ENCODE measurements around the gene CXCL14. TPM values are rescaled to one million over a fixed set of nuclear protein-coding genes. Genes with fewer than 3 reads are reported as not detected.

The CXCL14 gene
- polyA plus RNA-seq, 4 donors, result 4.9 to 163 (median 41.7) TPM

- no peaks in the 10 kb centered on the region for H3K4me1 ChIP-seq (ENCODE audit: control insufficient read depth in 3 of 3, insufficient read depth in 2 of 3, low read depth in 1 of 3, low read length in 2 of 3)
- H3K36me3 ChIP-seq (ENCODE audit: control insufficient read depth in 3 of 3, insufficient read depth in 2 of 3, low read depth in 1 of 3, low read length in 3 of 3), result peaks cover 0 to 5% (median 0%) of the 10 kb centered on the region in 3 donors
- H3K27me3 ChIP-seq (ENCODE audit: control insufficient read depth in 3 of 3, insufficient read depth in 3 of 3, low read length in 3 of 3), result peaks cover 0 to 52% (median 4%) of the 10 kb centered on the region in 3 donors
- H3K27ac ChIP-seq (ENCODE audit: low read depth in 1 of 3, low read length in 2 of 3), result no peak overlapping the region
- 67 to 85% (median 75%) methylated on average over 6 of the region's 6 CpGs for WGBS, 3 donors
- H3K4me3 ChIP-seq (ENCODE audit: low read depth in 1 of 3, low read length in 3 of 3), result no peak overlapping the region
- DNase-seq, result no peak
- FAIRE-seq, result no peak
- H3K9me3 ChIP-seq (ENCODE audit: control insufficient read depth in 2 of 2, insufficient read depth in 1 of 2, low read depth in 1 of 2, low read length in 1 of 2), result peaks cover 0 to 5% of the 10 kb centered on the region in 2 donors
Measured at GRCh38 chr5:135582099-135582781, 3.4 kb upstream of the CXCL14 start.

GRCh38 chr5:135578305-135578684 is 496 bp downstream of the CXCL14 start:
- Histone ChIP-seq H3K27ac (ENCODE audit: low read depth in 1 of 3, low read length in 2 of 3) (peak overlapping the region in 2 of 3 donors; percentile 10 to 53), H3K4me3 (ENCODE audit: low read depth in 1 of 3, low read length in 3 of 3) (peak overlapping the region in 2 of 3 donors; percentile 14 to 39), H3K9me3 (ENCODE audit: control insufficient read depth in 2 of 2, insufficient read depth in 1 of 2, low read depth in 1 of 2, low read length in 1 of 2) (no peaks in the 10 kb centered on the region), H3K36me3 (ENCODE audit: control insufficient read depth in 3 of 3, insufficient read depth in 2 of 3, low read depth in 1 of 3, low read length in 3 of 3) (peaks cover 0 to 12% (median 0%) of the 10 kb centered on the region in 3 donors), H3K27me3 (ENCODE audit: control insufficient read depth in 3 of 3, insufficient read depth in 3 of 3, low read length in 3 of 3) (peaks cover 0 to 52% (median 4%) of the 10 kb centered on the region in 3 donors), H3K4me1 (ENCODE audit: control insufficient read depth in 3 of 3, insufficient read depth in 2 of 3, low read depth in 1 of 3, low read length in 2 of 3) (no peaks in the 10 kb centered on the region)
- 9 to 19% (median 12%) methylated on average over 20 to 21 of the region's 21 CpGs for WGBS, 3 donors
- FAIRE-seq, result no peak
- DNase-seq, result peak in 1 of 2 donors; percentile 16

- FAIRE-seq (no peak), DNase-seq (no peak)
- H3K4me1 ChIP-seq (ENCODE audit: control insufficient read depth in 3 of 3, insufficient read depth in 2 of 3, low read depth in 1 of 3, low read length in 2 of 3), result no peaks in the 10 kb centered on the region
- H3K27me3 ChIP-seq (ENCODE audit: control insufficient read depth in 3 of 3, insufficient read depth in 3 of 3, low read length in 3 of 3), result peaks cover 0 to 48% (median 2%) of the 10 kb centered on the region in 3 donors
- WGBS, 3 donors, result 49 to 87% (median 72%) methylated on average over 8 of the region's 8 CpGs
- peaks cover 0 to 17% (median 0%) of the 10 kb centered on the region in 3 donors for H3K36me3 ChIP-seq (ENCODE audit: control insufficient read depth in 3 of 3, insufficient read depth in 2 of 3, low read depth in 1 of 3, low read length in 3 of 3)
- peak overlapping the region in 1 of 3 donors; percentile 39 for H3K4me3 ChIP-seq (ENCODE audit: low read depth in 1 of 3, low read length in 3 of 3)
- H3K27ac ChIP-seq (ENCODE audit: low read depth in 1 of 3, low read length in 2 of 3), result peak overlapping the region in 2 of 3 donors; percentile 25 to 53
- H3K9me3 ChIP-seq (ENCODE audit: control insufficient read depth in 2 of 2, insufficient read depth in 1 of 2, low read depth in 1 of 2, low read length in 1 of 2), result no peaks in the 10 kb centered on the region
Measured at GRCh38 chr5:135577421-135577820, 1.4 kb downstream of the CXCL14 start.

- Histone ChIP-seq H3K9me3 (ENCODE audit: control insufficient read depth in 2 of 2, insufficient read depth in 1 of 2, low read depth in 1 of 2, low read length in 1 of 2) (no peaks in the 10 kb centered on the region), H3K4me1 (ENCODE audit: control insufficient read depth in 3 of 3, insufficient read depth in 2 of 3, low read depth in 1 of 3, low read length in 2 of 3) (no peaks in the 10 kb centered on the region), H3K27ac (ENCODE audit: low read depth in 1 of 3, low read length in 2 of 3) (no peak overlapping the region), H3K4me3 (ENCODE audit: low read depth in 1 of 3, low read length in 3 of 3) (peak overlapping the region in 1 of 3 donors; percentile 22), H3K36me3 (ENCODE audit: control insufficient read depth in 3 of 3, insufficient read depth in 2 of 3, low read depth in 1 of 3, low read length in 3 of 3) (peaks cover 0 to 19% (median 0%) of the 10 kb centered on the region in 3 donors), H3K27me3 (ENCODE audit: control insufficient read depth in 3 of 3, insufficient read depth in 3 of 3, low read length in 3 of 3) (peaks cover 0 to 43% (median 2%) of the 10 kb centered on the region in 3 donors)
- 61 to 72% (median 62%) methylated on average over 6 of the region's 6 CpGs for WGBS, 3 donors
- DNase-seq, result no peak
- no peak for FAIRE-seq
Measured at GRCh38 chr5:135576075-135576599, 2.7 kb downstream of the CXCL14 start.

- H3K27ac ChIP-seq (ENCODE audit: low read depth in 1 of 3, low read length in 2 of 3), result peak overlapping the region in 1 of 3 donors; percentile 4
- 77 to 91% (median 89%) methylated on average over 10 of the region's 10 CpGs for WGBS, 3 donors
- FAIRE-seq (no peak), DNase-seq (no peak)
- H3K9me3 ChIP-seq (ENCODE audit: control insufficient read depth in 2 of 2, insufficient read depth in 1 of 2, low read depth in 1 of 2, low read length in 1 of 2), result no peaks in the 10 kb centered on the region
- peaks cover 0 to 35% (median 0%) of the 10 kb centered on the region in 3 donors for H3K27me3 ChIP-seq (ENCODE audit: control insufficient read depth in 3 of 3, insufficient read depth in 3 of 3, low read length in 3 of 3)
- H3K36me3 ChIP-seq (ENCODE audit: control insufficient read depth in 3 of 3, insufficient read depth in 2 of 3, low read depth in 1 of 3, low read length in 3 of 3), result peaks cover 0 to 19% (median 0%) of the 10 kb centered on the region in 3 donors
- no peaks in the 10 kb centered on the region for H3K4me1 ChIP-seq (ENCODE audit: control insufficient read depth in 3 of 3, insufficient read depth in 2 of 3, low read depth in 1 of 3, low read length in 2 of 3)
- H3K4me3 ChIP-seq (ENCODE audit: low read depth in 1 of 3, low read length in 3 of 3), result no peak overlapping the region
Measured at GRCh38 chr5:135574493-135574892, 4.3 kb downstream of the CXCL14 start.

GRCh38 chr5:135571902-135572301 is 6.9 kb downstream of the CXCL14 start:
- FAIRE-seq, result no peak
- no peak overlapping the region for H3K27ac ChIP-seq (ENCODE audit: low read depth in 1 of 3, low read length in 2 of 3)
- 78 to 88% (median 84%) methylated on average over 9 of the region's 9 CpGs for WGBS, 3 donors

GRCh38 chr5:135571066-135571609 is 7.7 kb downstream of the CXCL14 start:
- Histone ChIP-seq H3K27ac (ENCODE audit: low read depth in 1 of 3, low read length in 2 of 3) (no peak overlapping the region), H3K4me3 (ENCODE audit: low read depth in 1 of 3, low read length in 3 of 3) (no peak overlapping the region), H3K4me1 (ENCODE audit: control insufficient read depth in 3 of 3, insufficient read depth in 2 of 3, low read depth in 1 of 3, low read length in 2 of 3) (no peaks in the 10 kb centered on the region), H3K27me3 (ENCODE audit: control insufficient read depth in 3 of 3, insufficient read depth in 3 of 3, low read length in 3 of 3) (peaks cover 0 to 6% (median 0%) of the 10 kb centered on the region in 3 donors), H3K9me3 (ENCODE audit: control insufficient read depth in 2 of 2, insufficient read depth in 1 of 2, low read depth in 1 of 2, low read length in 1 of 2) (no peaks in the 10 kb centered on the region), H3K36me3 (ENCODE audit: control insufficient read depth in 3 of 3, insufficient read depth in 2 of 3, low read depth in 1 of 3, low read length in 3 of 3) (peaks cover 0 to 13% (median 0%) of the 10 kb centered on the region in 3 donors)
- FAIRE-seq (no peak), DNase-seq (no peak)
- 78 to 87% (median 83%) methylated on average over 10 of the region's 10 CpGs for WGBS, 3 donors

More at GRCh38 chr5:135571902-135572301, 6.9 kb downstream of the CXCL14 start:
- peaks cover 0 to 13% (median 0%) of the 10 kb centered on the region in 3 donors for H3K36me3 ChIP-seq (ENCODE audit: control insufficient read depth in 3 of 3, insufficient read depth in 2 of 3, low read depth in 1 of 3, low read length in 3 of 3)
- H3K27me3 ChIP-seq (ENCODE audit: control insufficient read depth in 3 of 3, insufficient read depth in 3 of 3, low read length in 3 of 3), result peaks cover 0 to 10% (median 0%) of the 10 kb centered on the region in 3 donors
- H3K9me3 ChIP-seq (ENCODE audit: control insufficient read depth in 2 of 2, insufficient read depth in 1 of 2, low read depth in 1 of 2, low read length in 1 of 2), result no peaks in the 10 kb centered on the region
- DNase-seq, result no peak
- no peak overlapping the region for H3K4me3 ChIP-seq (ENCODE audit: low read depth in 1 of 3, low read length in 3 of 3)
- H3K4me1 ChIP-seq (ENCODE audit: control insufficient read depth in 3 of 3, insufficient read depth in 2 of 3, low read depth in 1 of 3, low read length in 2 of 3), result no peaks in the 10 kb centered on the region

- FAIRE-seq, result no peak
Measured at GRCh38 chr5:135570453-135570764, 8.4 kb downstream of the CXCL14 start.

More at GRCh38 chr5:135570453-135570764, 8.4 kb downstream of the CXCL14 start:
- Histone ChIP-seq H3K4me1 (ENCODE audit: control insufficient read depth in 3 of 3, insufficient read depth in 2 of 3, low read depth in 1 of 3, low read length in 2 of 3) (no peaks in the 10 kb centered on the region), H3K4me3 (ENCODE audit: low read depth in 1 of 3, low read length in 3 of 3) (no peak overlapping the region), H3K9me3 (ENCODE audit: control insufficient read depth in 2 of 2, insufficient read depth in 1 of 2, low read depth in 1 of 2, low read length in 1 of 2) (no peaks in the 10 kb centered on the region), H3K27ac (ENCODE audit: low read depth in 1 of 3, low read length in 2 of 3) (no peak overlapping the region), H3K36me3 (ENCODE audit: control insufficient read depth in 3 of 3, insufficient read depth in 2 of 3, low read depth in 1 of 3, low read length in 3 of 3) (peaks cover 0 to 13% (median 0%) of the 10 kb centered on the region in 3 donors), H3K27me3 (ENCODE audit: control insufficient read depth in 3 of 3, insufficient read depth in 3 of 3, low read length in 3 of 3) (peaks cover 0 to 3% (median 0%) of the 10 kb centered on the region in 3 donors)
- DNase-seq, result no peak
- 28 to 36% (median 30%) methylated on average over 3 of the region's 3 CpGs for WGBS, 3 donors
